Prostate gland (tissue), 2 donors: ENCODE data around the gene PNRC2. TPM values are rescaled to one million over a fixed set of nuclear protein-coding genes. Genes with fewer than 3 reads are reported as not detected.

ENCODE experiments used
- DNase-seq: peaks from one replicate; pipeline ENCODE4 v3.0.0-alpha.2; 2019; ENCODE audit warnings: low spot score
- H3K27ac ChIP-seq, 2 donors: fragments of 200-600 bp; sonication (generic); 2 replicates each; pipeline ENCODE4 v1.5.1; 2017 to 2019
- H3K27me3 ChIP-seq: fragments of 200-600 bp; sonication (generic); replicated peaks from 2 replicates; pipeline ENCODE4 v1.5.1; 2019; ENCODE audit not compliant: insufficient read depth
- H3K36me3 ChIP-seq, 2 donors: fragments of 200-600 bp; sonication (generic); 1 replicate in 1 of 2; 2 replicates in 1 of 2; pipeline versions ENCODE4 v1.5.1 to v1.8.1; 2017 to 2019
- H3K4me1 ChIP-seq: fragments of 200-600 bp; sonication (generic); replicated peaks from 2 replicates; pipeline ENCODE4 v1.5.1; 2019
- H3K4me3 ChIP-seq, 2 donors: fragments of 200-600 bp; sonication (generic); 2 replicates each; pipeline ENCODE4 v1.5.1; 2017 to 2019
- H3K9me3 ChIP-seq: fragments of 200-600 bp; sonication (generic); 2 replicates; pipeline ENCODE4 v1.5.1; 2017
- POLR2A ChIP-seq: fragments of 450-650 bp; IDR thresholded peaks from one replicate; pipeline ENCODE4 v1.6.1; 2016; ENCODE audit warnings: antibody characterized with exemption, mild to moderate bottlenecking
- POLR2AphosphoS5 ChIP-seq: sonication (generic); formaldehyde crosslinking; IDR thresholded peaks from one replicate; pipeline ENCODE4 v1.6.1; 2017; ENCODE audit warnings: antibody characterized with exemption
- WGBS: methylation state at CpG from one replicate; pipeline ENCODE4 v1.1.5; 2018; 5-methylcytosine and 5-hydroxymethylcytosine counted together
- intact Hi-C: fragments of 100-400 bp; cut with DNase I; formaldehyde crosslinking; loops from one replicate; pipeline ENCODE4 v1.14.2; 2022
- total RNA-seq, 2 donors: library from RNA; depleted of rRNA; stranded (reverse); fragments of >200 nt; gene quantifications; one replicate each; pipeline ENCODE4 v1.1.0, GENCODE V29; 2016
- TF ChIP-seq, protein P1 (sequence below), 4 experiments: fragments of 200-600 bp in 2 of 4; fragments of 450-650 bp in 2 of 4; sonication (generic) in 2 of 4; IDR thresholded peaks; 1 replicate in 3 of 4; 2 replicates in 1 of 4; pipeline ENCODE4 v1.5.1; 2016 to 2019; ENCODE audit warnings: antibody characterized with exemption in 4 of 4, mild to moderate bottlenecking in 2 of 4, moderate library complexity in 2 of 4

PNRC2 gene, protein sequence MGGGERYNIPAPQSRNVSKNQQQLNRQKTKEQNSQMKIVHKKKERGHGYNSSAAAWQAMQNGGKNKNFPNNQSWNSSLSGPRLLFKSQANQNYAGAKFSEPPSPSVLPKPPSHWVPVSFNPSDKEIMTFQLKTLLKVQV
- 100 to 1,000 TPM in 1 of 2 donors, 10 to 100 TPM in 1; 86.6 to 117 TPM for total RNA-seq

DNA sequence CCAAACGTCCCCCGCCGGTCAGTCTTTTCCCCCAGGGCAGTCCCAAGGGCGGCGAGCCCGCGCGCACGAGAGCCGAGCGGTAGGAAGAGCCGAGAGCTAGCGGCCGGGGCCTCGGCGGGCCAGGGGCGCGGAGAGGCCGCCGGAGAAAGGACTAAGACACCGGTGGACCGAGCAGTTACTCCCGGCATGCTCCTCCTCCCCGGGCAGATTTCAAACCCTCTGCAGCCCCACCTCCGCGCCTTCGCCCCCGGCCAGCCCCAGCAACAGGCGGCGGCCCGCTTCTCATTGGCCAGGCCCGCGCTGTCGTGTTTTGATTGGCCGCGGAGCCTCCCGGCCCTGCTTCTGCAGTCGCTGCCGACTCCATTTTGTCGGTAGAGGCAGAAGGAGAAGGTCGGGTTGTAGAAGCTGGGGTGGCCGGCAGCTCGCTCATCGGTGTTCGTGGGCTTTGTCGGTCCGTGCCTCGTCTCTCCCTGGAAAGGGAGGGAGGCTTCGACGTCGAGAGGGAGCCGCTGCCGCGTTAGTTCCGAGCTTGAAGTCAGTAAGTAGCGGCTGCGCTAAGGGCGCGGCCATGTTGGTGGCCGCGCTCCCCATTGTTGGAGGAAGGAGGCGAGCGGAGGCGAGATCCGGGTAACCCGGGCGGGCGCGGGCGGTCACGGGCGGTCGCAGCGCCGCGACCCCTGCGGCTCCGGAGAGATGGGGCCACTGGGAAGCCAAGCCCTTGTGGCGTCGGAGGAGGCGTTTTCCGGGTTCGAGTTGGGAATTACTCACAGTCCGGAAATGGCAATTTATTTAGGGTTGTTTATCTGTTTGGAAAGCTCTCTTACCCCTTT is at the start of gene PNRC2:
Gene PNRC2, plus strand, starts transcription at position 368 of the 830 bp plus-strand sequence. CDS start 1,630 bp downstream, outside the sequence.
- Histone ChIP-seq H3K4me3 (peak within 1 kb of the TSS; percentile 59 to 82), H3K27ac (peak within 1 kb of the TSS; percentile 98), H3K27me3 (no peaks in the 10 kb centered on the region), H3K4me1 (no peaks in the 10 kb centered on the region), H3K9me3 (no peaks in the 10 kb centered on the region), H3K36me3 (no peaks in the 10 kb centered on the region)
- TF ChIP-seq, protein P1, sequence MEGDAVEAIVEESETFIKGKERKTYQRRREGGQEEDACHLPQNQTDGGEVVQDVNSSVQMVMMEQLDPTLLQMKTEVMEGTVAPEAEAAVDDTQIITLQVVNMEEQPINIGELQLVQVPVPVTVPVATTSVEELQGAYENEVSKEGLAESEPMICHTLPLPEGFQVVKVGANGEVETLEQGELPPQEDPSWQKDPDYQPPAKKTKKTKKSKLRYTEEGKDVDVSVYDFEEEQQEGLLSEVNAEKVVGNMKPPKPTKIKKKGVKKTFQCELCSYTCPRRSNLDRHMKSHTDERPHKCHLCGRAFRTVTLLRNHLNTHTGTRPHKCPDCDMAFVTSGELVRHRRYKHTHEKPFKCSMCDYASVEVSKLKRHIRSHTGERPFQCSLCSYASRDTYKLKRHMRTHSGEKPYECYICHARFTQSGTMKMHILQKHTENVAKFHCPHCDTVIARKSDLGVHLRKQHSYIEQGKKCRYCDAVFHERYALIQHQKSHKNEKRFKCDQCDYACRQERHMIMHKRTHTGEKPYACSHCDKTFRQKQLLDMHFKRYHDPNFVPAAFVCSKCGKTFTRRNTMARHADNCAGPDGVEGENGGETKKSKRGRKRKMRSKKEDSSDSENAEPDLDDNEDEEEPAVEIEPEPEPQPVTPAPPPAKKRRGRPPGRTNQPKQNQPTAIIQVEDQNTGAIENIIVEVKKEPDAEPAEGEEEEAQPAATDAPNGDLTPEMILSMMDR (IDR thresholded peaks at IDR 0.05): peak in 1 of 4 experiments; percentile 4
- peak; percentile 88 for TF ChIP-seq POLR2A
- TF ChIP-seq POLR2AphosphoS5: peak; percentile 97
- DNase-seq: peak; percentile 99
- WGBS: under 1% methylated on average over 84 of the region's 84 CpGs
- intact Hi-C loops: loop anchor here (5.0 kb wide), 2 partner anchors 58 to 68 kb away; no protein-coding TSS in a partner anchor

DNA sequence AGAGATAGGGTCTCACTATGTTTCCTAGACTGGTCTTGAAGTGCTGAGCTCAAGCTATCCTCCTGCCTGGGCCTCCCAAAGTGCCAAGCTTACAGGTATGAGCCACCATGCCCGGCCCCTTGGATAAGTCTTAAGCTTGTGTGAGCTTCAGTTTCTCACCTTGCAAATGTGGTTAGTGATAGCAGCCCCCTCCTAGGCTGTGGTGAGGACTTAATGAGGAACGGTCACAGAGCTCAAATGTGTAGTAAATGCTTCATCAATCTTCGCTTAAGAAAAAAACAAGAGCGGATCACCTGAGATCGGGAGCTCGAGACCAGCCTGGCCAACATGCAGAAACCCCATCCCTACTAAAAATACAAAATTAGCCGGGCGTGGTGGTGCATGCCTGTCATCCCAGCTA is 49.5 kb upstream of the PNRC2 start:
- Histone ChIP-seq H3K27me3 (no peaks in the 10 kb centered on the region), H3K4me3 (no peak overlapping the region), H3K36me3 (no peaks in the 10 kb centered on the region), H3K27ac (no peak overlapping the region), H3K9me3 (no peaks in the 10 kb centered on the region), H3K4me1 (no peaks in the 10 kb centered on the region)
- intact Hi-C loops: no loop called here
- 96% methylated on average over 8 of the region's 8 CpGs for WGBS
- TF ChIP-seq POLR2AphosphoS5 (no peak), POLR2A (no peak)
- TF ChIP-seq, protein P1 (IDR thresholded peaks at IDR 0.05): no peak
- no peak for DNase-seq

DNA sequence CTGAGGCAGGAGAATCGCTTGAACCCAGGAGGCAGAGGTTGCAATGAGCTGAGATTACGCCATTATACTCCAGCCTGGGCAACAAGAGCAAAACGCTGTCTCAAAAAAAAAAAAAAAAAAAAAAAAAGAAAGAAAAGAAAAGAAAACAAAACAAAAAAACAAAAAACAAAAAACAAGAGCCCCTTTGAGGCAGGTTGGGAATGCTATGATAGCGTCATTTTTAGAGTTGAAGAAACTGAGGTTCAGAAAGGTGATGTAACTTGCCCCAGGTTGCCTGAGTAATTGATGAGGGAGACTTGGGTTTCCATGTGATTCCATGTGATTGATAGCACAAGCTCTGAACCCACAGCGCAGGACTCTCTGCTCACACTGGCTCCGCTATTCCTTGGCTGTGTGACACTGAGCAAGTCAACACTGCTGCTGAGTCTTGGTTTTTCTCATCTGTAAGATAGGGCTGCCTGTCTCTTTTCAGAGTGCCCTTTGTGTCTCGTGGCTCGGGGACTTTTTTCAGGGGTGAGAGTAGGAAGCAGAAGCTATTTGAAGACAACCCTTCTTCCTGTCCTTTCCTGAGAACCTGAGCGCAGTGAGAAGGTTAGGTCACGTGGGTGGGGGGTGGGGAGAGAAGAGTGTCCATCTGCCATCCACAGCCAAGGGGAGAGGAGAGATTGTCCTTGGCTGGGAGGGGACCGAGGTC is 48.9 kb upstream of the PNRC2 start:
- H3K4me1 ChIP-seq: no peaks in the 10 kb centered on the region
- 82% methylated on average over 11 of the region's 11 CpGs for WGBS
- intact Hi-C loops: no loop called here
- no peaks in the 10 kb centered on the region for H3K36me3 ChIP-seq
- no peak overlapping the region for H3K4me3 ChIP-seq
- no peak for TF ChIP-seq POLR2A
- TF ChIP-seq, protein P1 (IDR thresholded peaks at IDR 0.05): no peak
- TF ChIP-seq POLR2AphosphoS5: no peak
- no peaks in the 10 kb centered on the region for H3K9me3 ChIP-seq
- DNase-seq: no peak
- H3K27me3 ChIP-seq: no peaks in the 10 kb centered on the region
- H3K27ac ChIP-seq: no peak overlapping the region

DNA sequence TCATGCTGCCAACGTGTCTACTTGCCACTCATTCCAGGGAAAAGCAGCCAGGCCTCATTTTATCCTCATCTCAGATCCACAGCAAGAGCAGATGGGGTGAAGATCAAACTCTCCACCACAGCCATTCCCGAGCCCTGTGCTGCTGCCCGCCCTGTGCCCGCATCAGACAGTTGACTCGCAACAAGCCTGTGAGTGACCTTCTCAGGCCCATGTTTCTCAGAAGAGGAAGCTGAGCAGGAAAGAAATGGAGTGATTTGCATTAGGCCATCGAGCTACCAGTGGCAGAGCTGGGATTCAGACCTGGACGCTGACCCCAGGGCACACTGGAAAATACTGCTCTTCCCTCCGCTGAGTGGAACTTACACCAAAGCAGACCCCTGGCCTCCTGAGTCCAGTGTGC is 47.7 kb upstream of the PNRC2 start:
- 81% methylated on average over 8 of the region's 8 CpGs for WGBS

More for the DNA sequence above, 47.7 kb upstream of the PNRC2 start:
- DNase-seq: no peak
- H3K4me3 ChIP-seq: no peak overlapping the region
- intact Hi-C loops: no loop called here
- H3K9me3 ChIP-seq: no peaks in the 10 kb centered on the region
- no peaks in the 10 kb centered on the region for H3K4me1 ChIP-seq
- H3K36me3 ChIP-seq: no peaks in the 10 kb centered on the region
- TF ChIP-seq POLR2AphosphoS5 (no peak), POLR2A (no peak)
- TF ChIP-seq, protein P1 (IDR thresholded peaks at IDR 0.05): no peak
- no peaks in the 10 kb centered on the region for H3K27me3 ChIP-seq
- no peak overlapping the region for H3K27ac ChIP-seq
